Measurements from ENCODE around the gene USH1C. TPM values are rescaled to one million over a fixed set of nuclear protein-coding genes. Genes with fewer than 3 reads are reported as not detected.

USH1C gene
- under 1 TPM in 1 of 4 donors, not detected in 3; 0.75 TPM for total RNA-seq

DNA sequence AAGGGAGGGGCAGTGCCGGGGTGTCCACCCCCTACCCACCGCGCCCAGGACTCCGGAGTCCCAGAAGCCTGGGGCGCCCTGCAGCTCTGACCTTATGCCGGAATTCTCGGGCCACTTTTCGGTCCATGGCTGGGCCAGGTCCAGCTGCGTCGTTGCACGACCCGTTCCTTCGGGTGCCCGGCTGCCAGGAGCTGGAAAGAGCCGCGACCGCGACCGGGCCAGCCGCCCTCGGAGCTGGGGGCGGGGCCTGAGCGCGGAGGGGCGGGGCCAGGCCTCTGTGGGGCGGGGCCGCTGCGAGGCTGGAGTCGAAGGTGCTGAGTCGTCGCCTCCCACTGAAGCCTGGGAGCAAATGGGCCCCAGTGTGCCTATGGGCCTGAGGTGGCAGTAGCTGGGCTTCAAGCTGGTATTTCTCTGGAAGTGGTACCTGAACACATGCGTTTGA is at the start of gene USH1C:
Gene USH1C (minus strand): TSS at position 236 of the 442 bp plus-strand sequence. CDS start 109 bp downstream, at position 127.
- TF ChIP-seq, protein P1, sequence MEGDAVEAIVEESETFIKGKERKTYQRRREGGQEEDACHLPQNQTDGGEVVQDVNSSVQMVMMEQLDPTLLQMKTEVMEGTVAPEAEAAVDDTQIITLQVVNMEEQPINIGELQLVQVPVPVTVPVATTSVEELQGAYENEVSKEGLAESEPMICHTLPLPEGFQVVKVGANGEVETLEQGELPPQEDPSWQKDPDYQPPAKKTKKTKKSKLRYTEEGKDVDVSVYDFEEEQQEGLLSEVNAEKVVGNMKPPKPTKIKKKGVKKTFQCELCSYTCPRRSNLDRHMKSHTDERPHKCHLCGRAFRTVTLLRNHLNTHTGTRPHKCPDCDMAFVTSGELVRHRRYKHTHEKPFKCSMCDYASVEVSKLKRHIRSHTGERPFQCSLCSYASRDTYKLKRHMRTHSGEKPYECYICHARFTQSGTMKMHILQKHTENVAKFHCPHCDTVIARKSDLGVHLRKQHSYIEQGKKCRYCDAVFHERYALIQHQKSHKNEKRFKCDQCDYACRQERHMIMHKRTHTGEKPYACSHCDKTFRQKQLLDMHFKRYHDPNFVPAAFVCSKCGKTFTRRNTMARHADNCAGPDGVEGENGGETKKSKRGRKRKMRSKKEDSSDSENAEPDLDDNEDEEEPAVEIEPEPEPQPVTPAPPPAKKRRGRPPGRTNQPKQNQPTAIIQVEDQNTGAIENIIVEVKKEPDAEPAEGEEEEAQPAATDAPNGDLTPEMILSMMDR (IDR thresholded peaks at IDR 0.05; ENCODE audit: low read depth) = no peak

DNA sequence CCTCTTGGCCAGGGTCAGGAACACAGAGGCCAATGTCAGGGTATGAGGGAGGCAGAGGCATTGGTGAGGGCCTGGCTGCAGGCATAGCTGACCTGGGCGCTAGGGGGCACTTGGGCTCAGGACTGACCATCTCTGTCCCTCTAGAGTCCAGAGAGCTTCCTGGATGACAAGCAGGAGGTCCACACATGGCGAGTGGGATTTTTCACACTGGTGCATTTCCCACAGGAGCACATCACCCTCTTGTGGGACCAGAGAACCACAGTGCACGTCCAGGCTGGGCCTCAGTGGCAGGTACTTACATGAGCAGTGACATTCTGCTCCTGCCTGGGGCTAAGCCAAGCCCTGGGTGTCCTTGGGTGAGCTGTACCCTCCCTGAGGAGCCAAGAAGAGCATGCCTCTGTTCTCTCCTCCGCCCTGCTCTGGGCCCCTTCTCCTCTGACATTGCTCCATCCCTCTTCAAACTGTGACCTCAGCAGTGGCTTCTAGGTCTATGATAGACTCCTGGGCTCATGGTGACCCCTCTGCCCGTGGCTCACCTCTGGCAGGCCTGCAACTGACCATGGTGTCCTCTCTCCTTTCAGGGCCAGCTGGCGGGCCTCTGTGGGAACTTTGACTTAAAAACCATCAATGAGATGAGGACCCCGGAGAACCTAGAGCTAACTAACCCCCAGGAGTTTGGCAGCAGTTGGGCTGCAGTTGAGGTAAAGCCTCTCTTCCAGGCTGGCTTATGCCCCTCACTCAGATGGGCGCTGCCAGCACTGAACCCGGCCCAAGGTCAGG is 49.4 kb upstream of the USH1C start:
- TF ChIP-seq, protein P1 (IDR thresholded peaks at IDR 0.05; ENCODE audit: low read depth) = no peak

DNA sequence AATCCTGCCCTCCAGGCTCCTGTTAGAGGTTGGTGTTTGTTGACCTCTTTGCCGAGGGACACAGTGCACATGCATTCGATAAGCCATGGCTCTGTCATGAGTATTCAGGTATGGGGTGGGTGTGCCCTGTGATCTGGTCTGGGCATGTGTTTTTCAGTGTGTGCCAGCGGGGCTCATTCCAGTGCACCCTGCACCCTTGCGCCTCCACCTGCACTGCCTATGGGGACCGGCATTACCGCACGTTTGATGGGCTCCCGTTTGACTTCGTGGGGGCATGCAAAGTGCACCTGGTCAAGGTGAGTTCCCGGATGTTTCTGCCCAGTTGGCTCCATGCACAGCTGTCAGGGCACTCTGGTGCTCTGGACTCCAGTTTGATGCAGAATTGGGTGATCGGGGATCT is 47.1 kb upstream of the USH1C start:
- TF ChIP-seq, protein P1 (IDR thresholded peaks at IDR 0.05; ENCODE audit: low read depth) = no peak

DNA sequence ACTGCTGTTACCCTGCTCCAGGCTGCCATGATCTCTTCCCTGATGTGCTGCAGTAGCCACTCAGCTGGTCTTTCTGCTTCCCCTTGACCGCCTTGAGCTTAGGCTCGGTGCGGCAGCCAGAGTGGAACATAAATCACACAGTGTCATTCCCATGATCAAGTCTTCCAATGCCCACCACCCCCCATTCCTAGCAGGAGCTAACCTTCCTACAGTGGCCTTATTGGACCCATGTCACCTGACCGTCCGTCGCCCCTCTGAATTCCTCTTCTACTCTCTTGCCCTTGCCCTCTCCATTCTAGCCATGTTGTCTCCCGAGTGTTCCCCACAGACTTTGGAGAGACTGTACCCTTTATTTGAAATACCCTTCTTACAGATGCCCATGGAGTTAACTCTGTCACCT is 46.2 kb upstream of the USH1C start:
- TF ChIP-seq, protein P1 (IDR thresholded peaks at IDR 0.05; ENCODE audit: low read depth) = no peak

DNA sequence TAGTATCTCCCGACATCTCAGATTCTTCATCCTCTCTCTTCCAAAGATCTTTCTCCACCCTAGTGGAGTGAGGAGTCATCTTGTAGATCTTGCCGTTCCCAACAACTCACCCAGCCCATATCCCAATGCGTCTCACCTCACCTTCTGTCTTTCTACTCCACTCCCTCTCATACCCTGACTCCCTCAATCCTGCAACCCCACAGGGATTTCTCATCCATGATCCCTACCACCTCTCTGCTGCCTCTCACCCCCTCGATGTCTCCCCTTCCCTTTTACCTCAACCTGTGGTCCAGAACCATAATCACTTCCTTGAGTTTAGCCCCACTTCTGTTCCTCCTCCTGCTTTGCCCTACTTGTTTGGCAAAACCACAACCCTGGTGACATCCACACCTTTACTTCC is 44.5 kb upstream of the USH1C start:
- TF ChIP-seq, protein P1 (IDR thresholded peaks at IDR 0.05; ENCODE audit: low read depth) = no peak

DNA sequence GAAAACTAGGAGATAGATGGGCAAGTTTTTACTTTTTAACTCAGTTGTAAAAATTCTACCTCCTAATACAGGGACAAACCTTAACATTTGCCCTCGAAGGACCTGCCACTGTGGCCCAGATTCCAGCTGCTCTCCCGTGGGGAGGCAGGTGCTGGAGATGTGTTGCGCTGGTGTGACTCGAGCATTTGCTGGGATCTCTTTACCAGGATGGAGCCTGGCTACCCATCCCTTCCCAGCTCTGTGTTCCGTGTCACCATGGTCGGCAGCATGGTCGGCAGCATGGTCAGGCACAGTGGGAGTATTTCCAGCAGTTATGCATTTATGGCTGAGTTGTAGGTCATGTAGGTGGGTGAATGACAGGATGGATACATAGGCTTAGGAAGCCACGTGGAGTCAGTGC is 44.0 kb upstream of the USH1C start:
- TF ChIP-seq, protein P1 (IDR thresholded peaks at IDR 0.05; ENCODE audit: low read depth) = no peak

DNA sequence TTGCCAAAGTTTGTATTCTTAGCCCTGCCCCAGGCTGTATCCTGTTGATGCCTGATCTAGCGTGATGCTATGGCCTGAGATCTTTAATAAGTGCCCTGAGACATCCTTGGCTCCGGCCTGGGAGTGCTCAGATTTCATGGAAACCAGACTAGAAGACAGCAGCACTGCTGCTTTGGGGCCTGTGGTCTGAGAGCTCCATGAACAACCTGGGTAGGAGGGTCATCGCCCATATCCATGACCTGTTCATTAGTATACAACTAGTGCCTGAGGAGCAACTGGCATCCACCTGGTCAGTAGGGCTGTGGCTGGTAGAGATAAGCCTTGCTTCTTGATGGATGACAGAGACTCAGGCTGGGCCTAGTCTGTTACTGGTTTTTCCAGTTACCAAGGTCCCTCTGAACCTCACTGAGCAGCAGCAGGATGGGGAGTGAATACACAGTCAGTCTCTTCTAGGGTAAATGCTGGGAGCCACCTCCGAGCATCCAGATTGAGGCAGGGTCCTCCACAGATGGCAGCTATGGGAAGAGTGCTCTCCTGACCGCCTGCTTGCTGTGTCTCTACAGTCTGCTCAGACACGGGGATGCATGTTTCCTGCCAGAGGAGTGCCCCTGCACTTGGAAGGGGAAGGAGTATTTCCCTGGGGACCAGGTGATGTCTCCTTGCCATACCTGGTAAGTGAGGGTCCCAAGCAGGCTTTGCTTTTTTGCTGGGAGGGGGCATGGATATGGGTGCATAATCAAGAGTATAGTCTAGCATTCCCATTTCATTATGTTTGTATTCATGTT is 41.9 kb upstream of the USH1C start:
- TF ChIP-seq, protein P1 (IDR thresholded peaks at IDR 0.05; ENCODE audit: low read depth) = no peak
